HL-60 (cell line): ENCODE results near the gene USH2A.

Experiments
- CTCF ChIP-seq: IDR thresholded peaks from one replicate; pipeline ENCODE4 v1.5.1; 2011; ENCODE audit warnings: low read length, control low read depth, inconsistent platforms; ENCODE audit not compliant: insufficient read depth
- POLR2AphosphoS5 ChIP-seq: IDR thresholded peaks from 2 replicates; pipeline ENCODE4 v1.6.1; 2012; ENCODE audit warnings: low read depth
- REST ChIP-seq: IDR thresholded peaks from 2 replicates; pipeline ENCODE4 v1.6.1; 2012; ENCODE audit warnings: low read depth; ENCODE audit not compliant: insufficient replicate concordance

DNA sequence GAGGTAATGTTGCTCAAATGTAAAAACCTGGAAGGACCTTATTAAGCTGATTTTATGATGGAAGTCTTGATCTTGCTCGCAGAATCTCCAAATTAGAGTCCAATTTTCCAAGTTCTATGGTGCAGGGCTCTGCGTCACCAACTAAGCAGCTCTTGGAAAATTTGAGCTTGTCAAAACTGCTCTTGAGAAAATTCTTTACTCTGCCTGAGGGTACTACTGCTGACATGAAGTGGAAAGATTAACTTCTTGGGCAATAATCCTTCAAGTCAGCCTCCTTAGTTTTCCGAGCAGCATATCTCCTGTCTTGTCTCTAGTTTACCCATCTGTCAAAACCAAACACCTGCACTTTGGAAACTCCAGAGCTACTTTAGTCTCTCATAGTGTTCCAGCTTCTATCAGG lies 562.4 kb downstream of the USH2A start:
- no peak for TF ChIP-seq CTCF
- no peak for TF ChIP-seq POLR2AphosphoS5
- no peak for TF ChIP-seq REST
